Peyer's patch (tissue), 4 donors: ENCODE results near the gene NBEAL2. TPM values are rescaled to one million over a fixed set of nuclear protein-coding genes. Genes with fewer than 3 reads are reported as not detected.
A peak's percentile ranks its signal among the peaks of the same experiment; 100 is the strongest.

Source experiments
- DNase-seq, 3 donors: peaks; one replicate each; pipeline ENCODE4 v3.0.0-alpha.2; 2017 to 2019
- H3K27ac ChIP-seq, 4 donors: fragments of 200-600 bp; sonication (generic); one replicate each; pipeline ENCODE4 v1.5.1; 2016 to 2019
- H3K27me3 ChIP-seq, 2 donors: fragments of 200-600 bp; sonication (generic); one replicate each; pipeline ENCODE4 v1.5.1; 2019
- H3K36me3 ChIP-seq, 3 donors: fragments of 200-600 bp; sonication (generic); one replicate each; pipeline ENCODE4 v1.5.1; 2016 to 2019
- H3K4me1 ChIP-seq, 4 donors: fragments of 200-600 bp; sonication (generic); one replicate each; pipeline ENCODE4 v1.5.1; 2016 to 2019
- H3K4me3 ChIP-seq, 4 donors: fragments of 200-600 bp; sonication (generic); 1 replicate in 3 of 4; 2 replicates in 1 of 4; pipeline ENCODE4 v1.5.1; 2016 to 2019; ENCODE audit warnings: mild to moderate bottlenecking in 1 of 4
- H3K9me3 ChIP-seq, 4 donors: fragments of 200-600 bp; sonication (generic); one replicate each; pipeline ENCODE4 v1.5.1; 2016 to 2019; ENCODE audit warnings: mild to moderate bottlenecking in 1 of 4
- CTCF ChIP-seq, 6 experiments: fragments of 450-650 bp in 4 of 6; fragments of 200-600 bp in 2 of 6; sonication (generic) in 1 of 6; IDR thresholded peaks; one replicate each; pipeline ENCODE4 v1.5.1; 2017 to 2019; ENCODE audit warnings: antibody characterized with exemption in 6 of 6, mild to moderate bottlenecking in 3 of 6, moderate library complexity in 1 of 6
- POLR2A ChIP-seq, 2 donors: fragments of 450-650 bp; IDR thresholded peaks; one replicate each; pipeline ENCODE4 v1.5.1; 2017; ENCODE audit warnings: antibody characterized with exemption in 2 of 2, mild to moderate bottlenecking in 2 of 2, moderate library complexity in 2 of 2
- total RNA-seq, 4 donors: library from RNA; depleted of rRNA; stranded (reverse); fragments of >200 nt; gene quantifications; one replicate each; pipeline ENCODE4 v1.1.0, GENCODE V29; 2016

The NBEAL2 gene
- total RNA-seq, 4 donors from 2014 or later, result 111 to 304 (median 229) TPM

GRCh38 chr3:46991406-46992165 lies 12.1 kb downstream of the NBEAL2 start:
- Histone ChIP-seq H3K27me3 (no peaks in the 10 kb centered on the region), H3K9me3 (no peaks in the 10 kb centered on the region), H3K4me3 (no peak overlapping the region), H3K4me1 (peaks cover 0 to 25% (median 16%) of the 10 kb centered on the region in 4 donors), H3K36me3 (peaks cover 0 to 44% (median 0%) of the 10 kb centered on the region in 3 donors), H3K27ac (no peak overlapping the region)
- no peak for DNase-seq
- TF ChIP-seq POLR2A (IDR thresholded peaks at IDR 0.05), result no peak
- no peak for TF ChIP-seq CTCF (IDR thresholded peaks at IDR 0.05)

- Histone ChIP-seq H3K4me1 (peaks cover 0 to 19% (median 10%) of the 10 kb centered on the region in 4 donors), H3K4me3 (no peak overlapping the region), H3K27ac (no peak overlapping the region), H3K27me3 (no peaks in the 10 kb centered on the region), H3K9me3 (no peaks in the 10 kb centered on the region), H3K36me3 (peaks cover 0 to 44% (median 0%) of the 10 kb centered on the region in 3 donors)
- TF ChIP-seq CTCF (IDR thresholded peaks at IDR 0.05) (no peak), POLR2A (IDR thresholded peaks at IDR 0.05) (no peak)
- no peak for DNase-seq
Observed at GRCh38 chr3:46992231-46992630, 12.8 kb downstream of the NBEAL2 start.

GRCh38 chr3:46993292-46993691 lies 13.8 kb downstream of the NBEAL2 start:
- Histone ChIP-seq H3K4me3 (no peak overlapping the region), H3K4me1 (peaks cover 0 to 11% (median 7%) of the 10 kb centered on the region in 4 donors), H3K36me3 (peaks cover 0 to 46% (median 0%) of the 10 kb centered on the region in 3 donors), H3K27ac (no peak overlapping the region), H3K9me3 (no peaks in the 10 kb centered on the region), H3K27me3 (no peaks in the 10 kb centered on the region)
- no peak for DNase-seq
- no peak for TF ChIP-seq CTCF (IDR thresholded peaks at IDR 0.05)
- no peak for TF ChIP-seq POLR2A (IDR thresholded peaks at IDR 0.05)

GRCh38 chr3:46993986-46994385 lies 14.5 kb downstream of the NBEAL2 start:
- peaks cover 0 to 10% (median 4%) of the 10 kb centered on the region in 4 donors for H3K4me1 ChIP-seq
- no peak for TF ChIP-seq CTCF (IDR thresholded peaks at IDR 0.05)
- no peak for TF ChIP-seq POLR2A (IDR thresholded peaks at IDR 0.05)
- H3K36me3 ChIP-seq, result peaks cover 0 to 45% (median 0%) of the 10 kb centered on the region in 3 donors
- no peak overlapping the region for H3K27ac ChIP-seq
- no peaks in the 10 kb centered on the region for H3K9me3 ChIP-seq
- no peaks in the 10 kb centered on the region for H3K27me3 ChIP-seq
- H3K4me3 ChIP-seq, result no peak overlapping the region
- DNase-seq, result no peak

- H3K4me1 ChIP-seq, result peaks cover 0 to 9% (median 2%) of the 10 kb centered on the region in 4 donors
- H3K36me3 ChIP-seq, result peaks cover 0 to 48% (median 0%) of the 10 kb centered on the region in 3 donors
- DNase-seq, result peak in 1 of 3 donors; percentile 39
- no peak overlapping the region for H3K4me3 ChIP-seq
- H3K9me3 ChIP-seq, result no peaks in the 10 kb centered on the region
- no peaks in the 10 kb centered on the region for H3K27me3 ChIP-seq
- TF ChIP-seq POLR2A (IDR thresholded peaks at IDR 0.05), result no peak
- no peak for TF ChIP-seq CTCF (IDR thresholded peaks at IDR 0.05)
- H3K27ac ChIP-seq, result no peak overlapping the region
Observed at GRCh38 chr3:46994801-46995731, 15.6 kb downstream of the NBEAL2 start.
